HepG2 (cell line): ENCODE results near the gene SUPT6H. TPM values are rescaled to one million over a fixed set of nuclear protein-coding genes. Genes with fewer than 3 reads are reported as not detected.
A peak's percentile ranks its signal among the peaks of the same experiment; 100 is the strongest.

Source experiments
- AGO2 ChIP-seq: fragments of 200-400 bp; formaldehyde crosslinking; optimal IDR thresholded peaks from 2 replicates; pipeline ENCODE3; 2017; ENCODE audit warnings: mild to moderate bottlenecking, low read depth, low read length, moderate library complexity
- CBX2 ChIP-seq, 2 experiments: fragments of 200-600 bp in 1 of 2; sonication (generic); formaldehyde crosslinking in 1 of 2; IDR thresholded peaks; 2 replicates each; pipeline versions ENCODE4 v1.7.0 to v1.8.1; 2018 to 2022; ENCODE audit warnings: low read depth in 2 of 2, low read length in 1 of 2, mild to moderate bottlenecking in 1 of 2, missing genetic modification reagents in 1 of 2
- HINFP ChIP-seq: sonication (generic); formaldehyde crosslinking; IDR thresholded peaks from 2 replicates; pipeline ENCODE4 v1.4.0; 2020; ENCODE audit warnings: low read depth, mild to moderate bottlenecking, missing genetic modification reagents
- IKZF5 ChIP-seq: IDR thresholded peaks from 2 replicates; pipeline ENCODE4 v1.6.1; 2018; ENCODE audit warnings: missing genetic modification reagents, mild to moderate bottlenecking, missing compliant biosample characterization
- NKX3-1 ChIP-seq: sonication (generic); formaldehyde crosslinking; IDR thresholded peaks from 2 replicates; pipeline ENCODE4 v1.5.0; 2020; ENCODE audit warnings: missing genetic modification reagents
- PCBP1 ChIP-seq: fragments of 200-400 bp; formaldehyde crosslinking; IDR thresholded peaks from 2 replicates; pipeline ENCODE4 v1.6.1; 2017; ENCODE audit warnings: mild to moderate bottlenecking, low read depth, low read length, borderline replicate concordance
- POLR2AphosphoS5 ChIP-seq: IDR thresholded peaks from 2 replicates; pipeline ENCODE4 v1.6.1; 2012; ENCODE audit warnings: low read depth, low read length
- SALL2 ChIP-seq: sonication (generic); formaldehyde crosslinking; IDR thresholded peaks from 2 replicates; pipeline ENCODE4 v1.8.1; 2023; ENCODE audit warnings: mild to moderate bottlenecking, missing genetic modification reagents, inconsistent platforms
- SOX6 ChIP-seq, 2 experiments: fragments of 450-650 bp in 1 of 2; sonication (generic) in 1 of 2; formaldehyde crosslinking in 1 of 2; IDR thresholded peaks; 2 replicates each; pipeline versions ENCODE4 v1.4.0 to v1.6.1; 2017 to 2020; ENCODE audit warnings: antibody characterized with exemption in 1 of 2, mild to moderate bottlenecking in 1 of 2, missing genetic modification reagents in 1 of 2
- SPEN ChIP-seq: sonication (generic); formaldehyde crosslinking; IDR thresholded peaks from 2 replicates; pipeline ENCODE4 v1.5.1; 2020; ENCODE audit warnings: low read depth, mild to moderate bottlenecking, missing genetic modification reagents
- STAT6 ChIP-seq: sonication (generic); formaldehyde crosslinking; IDR thresholded peaks from 2 replicates; pipeline ENCODE4 v1.4.0; 2020; ENCODE audit warnings: missing genetic modification reagents, mild to moderate bottlenecking, borderline replicate concordance
- ZBTB38 ChIP-seq: sonication (generic); formaldehyde crosslinking; IDR thresholded peaks from 2 replicates; pipeline ENCODE4 v1.5.1; 2020; ENCODE audit warnings: mild to moderate bottlenecking, missing genetic modification reagents
- ZEB1 ChIP-seq: IDR thresholded peaks from 2 replicates; pipeline ENCODE4 v1.6.1; 2012; ENCODE audit warnings: mild to moderate bottlenecking, low read depth, inconsistent platforms; ENCODE audit not compliant: insufficient replicate concordance
- ZFP37 ChIP-seq: sonication (generic); formaldehyde crosslinking; IDR thresholded peaks from 2 replicates; pipeline ENCODE4 v1.4.0; 2020; ENCODE audit warnings: missing genetic modification reagents, borderline replicate concordance
- ZMAT3 ChIP-seq: sonication (generic); formaldehyde crosslinking; conservative IDR thresholded peaks from 2 replicates; pipeline ENCODE4 v1.7.0; 2021; ENCODE audit warnings: missing genetic modification reagents
- ZNF691 ChIP-seq: sonication (generic); formaldehyde crosslinking; IDR thresholded peaks from 2 replicates; pipeline ENCODE4 v1.4.0; 2020; ENCODE audit warnings: missing genetic modification reagents, low read depth, mild to moderate bottlenecking, borderline replicate concordance
- ZNF746 ChIP-seq: sonication (generic); formaldehyde crosslinking; IDR thresholded peaks from 2 replicates; pipeline ENCODE4 v1.8.0; 2022; ENCODE audit warnings: mild to moderate bottlenecking, missing genetic modification reagents
- ZNF772 ChIP-seq: sonication (generic); formaldehyde crosslinking; IDR thresholded peaks from 2 replicates; pipeline ENCODE4 v1.5.0; 2020; ENCODE audit warnings: mild to moderate bottlenecking, missing genetic modification reagents
- ZSCAN12 ChIP-seq: sonication (generic); formaldehyde crosslinking; IDR thresholded peaks from 2 replicates; pipeline ENCODE4 v1.9.0; 2021; ENCODE audit warnings: mild to moderate bottlenecking, missing genetic modification reagents
- polyA plus RNA-seq, 8 experiments: library from polyadenylated mRNA; depleted of rRNA in 3 of 8; stranded (reverse) in 7 of 8; unstranded in 1 of 8; fragments of >200 nt; fragmentation: Illumina TruSeq in 4 of 8; extraction: Trizol in 4 of 8; gene quantifications; 2 replicates each; pipeline versions ENCODE4 v1.2.1 to v1.2.3, GENCODE V29; 2011 to 2016; ENCODE audit warnings: low read depth in 4 of 8, missing spikeins in 1 of 8, mixed read lengths in 1 of 8; ENCODE audit not compliant: insufficient read depth in 1 of 8
- total RNA-seq, 5 experiments: library from RNA; depleted of rRNA; stranded (reverse); fragments of >200 nt; fragmentation: Illumina TruSeq; extraction: Trizol; gene quantifications; 2 replicates each; pipeline ENCODE4 v1.2.3, GENCODE V29; 2016; ENCODE audit warnings: low read depth in 1 of 5

The SUPT6H gene
- total and polyA plus RNA-seq, 2 of the 13 experiments (the other 11 are each of a cell fraction or from before 2014, with no cell fraction given) = 32.7 to 39.9 TPM

- TF ChIP-seq ZNF746 (no peak; the same call in 1 of the 2 replicates), ZNF772 (CRISPR knock-in tag) (no peak; the same call in 1 of the 2 replicates), ZEB1 (no peak), CBX2 (IDR thresholded peaks at IDR 0.05; ENCODE audit: low read depth, low read length) (no peak), CBX2 (CRISPR knock-in tag; IDR thresholded peaks at IDR 0.05; ENCODE audit: low read depth) (no peak), SPEN (peak; percentile 46; the same call in 1 of the 2 replicates), ZSCAN12 (CRISPR knock-in tag) (0 out of 2 replicates have a peak, but pooled peaks have one; percentile 12), ZMAT3 (CRISPR knock-in tag) (no peak; the same call in 1 of the 2 replicates), SOX6 (IDR thresholded peaks at IDR 0.05) (no peak), SOX6 (CRISPR knock-in tag; IDR thresholded peaks at IDR 0.05) (peak; percentile 48), AGO2 (no peak), HINFP (CRISPR knock-in tag) (peak; percentile 55; the same call in 1 of the 2 replicates), PCBP1 (0 out of 2 replicates have a peak, but pooled peaks have one; percentile 21), ZFP37 (peak; percentile 63; the same call in 1 of the 2 replicates), SALL2 (CRISPR knock-in tag) (peak; percentile 90; the same call in 1 of the 2 replicates), NKX3-1 (CRISPR knock-in tag) (no peak), ZBTB38 (CRISPR knock-in tag) (peak; percentile 63; the same call in 1 of the 2 replicates), POLR2AphosphoS5 (peak; percentile 85), IKZF5 (no peak), STAT6 (CRISPR knock-in tag) (no peak), ZNF691 (CRISPR knock-in tag) (no peak; the same call in none of the 2 replicates)
These were observed 64.9 kb downstream of the SUPT6H start (continued) for GRCh38 chr17:28726627-28727491.
